ENCODE data around the gene ETV4.

Gene ETV4

DNA sequence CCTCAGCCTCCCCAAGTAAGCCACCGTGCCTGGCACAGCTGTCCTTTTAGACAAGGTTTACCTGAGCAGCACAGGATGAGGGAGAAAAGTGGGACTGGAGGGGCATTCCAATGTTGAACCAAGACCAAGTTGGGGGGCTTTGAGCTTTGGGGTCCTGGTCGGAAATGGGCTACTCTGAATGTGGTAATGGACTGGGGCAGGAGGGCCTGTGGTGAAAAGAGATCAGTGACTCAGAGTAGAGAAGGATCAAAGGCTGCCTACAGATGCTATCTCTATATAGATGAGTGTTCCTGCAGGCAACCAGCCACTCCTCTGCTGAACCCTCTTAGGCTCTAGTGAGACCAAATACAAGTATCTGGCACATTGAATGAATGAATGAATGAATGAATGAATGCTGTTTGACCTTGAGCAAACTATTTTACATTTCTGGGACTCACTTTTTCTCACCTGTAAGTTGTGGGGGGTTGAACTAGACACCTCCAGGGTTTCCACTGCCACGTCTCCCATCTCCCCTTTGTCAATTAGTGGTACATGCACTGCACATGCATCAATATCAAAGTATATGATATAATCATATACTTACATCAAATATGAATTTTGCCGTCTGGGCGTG, 26.3 kb upstream of the ETV4 start:
- no peak for DNase-seq

DNA sequence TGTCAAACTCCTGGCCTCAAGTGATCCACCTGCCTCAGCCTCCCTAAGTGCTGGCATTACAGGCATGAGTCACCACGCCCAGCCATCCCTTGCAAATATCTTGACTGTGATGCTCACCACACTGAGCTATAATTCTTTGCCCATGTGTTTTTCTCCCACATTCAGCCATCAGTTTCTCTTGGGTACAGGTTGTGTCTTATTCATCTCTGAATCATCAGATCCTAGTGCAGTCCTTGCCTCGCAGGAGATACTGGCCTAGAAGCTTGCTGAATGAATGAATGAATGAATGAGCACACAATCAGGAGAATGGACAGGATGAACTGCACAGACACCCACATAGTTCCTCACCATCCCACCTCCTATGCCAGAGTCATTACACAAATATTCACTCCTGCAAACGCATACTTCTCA, 24.4 kb upstream of the ETV4 start:
- DNase-seq = no peak

DNA sequence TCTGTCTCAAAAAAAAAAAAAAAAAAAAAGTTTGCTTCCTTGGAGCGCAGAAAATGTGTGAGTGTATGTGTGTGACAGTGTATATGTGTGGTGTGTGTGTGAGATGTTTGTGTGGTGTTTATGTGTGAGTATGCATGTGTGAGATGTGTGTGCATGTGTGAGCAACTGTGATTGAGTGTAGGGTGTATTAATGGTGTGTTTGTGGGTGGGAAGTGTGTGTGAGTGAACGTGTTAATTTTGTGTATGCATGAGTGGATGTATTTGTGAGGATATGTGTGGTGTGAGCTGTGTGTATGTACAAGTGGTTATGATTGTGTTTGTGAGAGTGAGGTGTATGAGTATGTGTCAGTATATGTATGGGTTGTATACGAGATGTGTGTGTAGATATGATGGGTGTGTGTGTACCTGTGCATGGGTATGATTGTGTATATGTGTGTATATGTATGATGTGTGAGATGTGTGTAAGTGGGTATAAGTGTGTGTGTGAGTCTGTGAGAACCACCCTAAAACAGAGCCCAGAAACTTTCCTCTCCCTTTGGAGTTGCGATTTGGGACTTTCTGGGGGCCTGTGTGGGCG, 22.5 kb upstream of the ETV4 start:
- no peak for DNase-seq

DNA sequence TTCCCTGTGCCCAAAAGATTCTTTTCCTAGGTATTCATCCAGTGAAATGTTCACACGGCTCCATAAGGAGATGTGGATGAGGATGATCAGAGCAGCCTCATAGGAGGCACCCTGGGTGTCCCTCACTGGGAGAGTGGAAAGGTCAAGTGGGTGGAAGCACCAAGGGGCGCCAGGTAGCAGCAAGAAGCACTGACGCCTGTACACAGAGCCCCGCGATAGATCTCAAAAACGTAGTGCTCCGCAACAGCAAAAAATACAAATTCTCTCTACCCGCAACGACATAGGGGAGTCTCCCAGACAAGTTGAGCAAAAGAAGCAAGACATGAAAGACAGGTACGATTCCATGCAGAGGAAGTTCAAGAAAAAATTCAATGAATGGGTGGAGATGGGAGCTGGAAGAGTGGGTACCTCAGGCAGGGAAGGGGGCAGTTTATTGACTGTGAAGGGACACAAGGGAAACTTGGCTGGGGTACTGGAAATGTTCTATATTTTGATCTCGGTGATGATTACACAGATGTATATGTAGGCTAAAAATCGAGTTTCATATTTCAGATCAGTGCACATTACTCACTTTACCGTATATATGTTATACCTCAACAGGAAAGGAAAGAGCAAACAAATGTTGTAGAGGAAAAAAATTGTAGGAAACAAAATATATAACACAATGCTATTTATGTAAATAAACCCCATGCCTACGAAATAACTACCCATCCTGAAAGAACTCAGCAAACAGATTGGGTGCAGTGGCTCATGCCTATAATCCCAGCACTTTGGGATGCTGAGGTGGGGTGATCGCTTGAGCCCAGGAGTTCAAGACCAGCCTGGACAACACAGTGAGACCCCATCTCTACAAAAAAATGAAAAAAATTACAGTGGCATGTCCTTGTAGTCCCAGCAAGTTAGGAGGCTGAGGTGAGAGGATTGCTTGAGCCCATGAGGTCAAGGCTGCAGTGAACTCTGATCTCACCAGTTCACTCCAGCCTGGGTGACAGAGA, 17.8 kb upstream of the ETV4 start:
- no peak for DNase-seq

DNA sequence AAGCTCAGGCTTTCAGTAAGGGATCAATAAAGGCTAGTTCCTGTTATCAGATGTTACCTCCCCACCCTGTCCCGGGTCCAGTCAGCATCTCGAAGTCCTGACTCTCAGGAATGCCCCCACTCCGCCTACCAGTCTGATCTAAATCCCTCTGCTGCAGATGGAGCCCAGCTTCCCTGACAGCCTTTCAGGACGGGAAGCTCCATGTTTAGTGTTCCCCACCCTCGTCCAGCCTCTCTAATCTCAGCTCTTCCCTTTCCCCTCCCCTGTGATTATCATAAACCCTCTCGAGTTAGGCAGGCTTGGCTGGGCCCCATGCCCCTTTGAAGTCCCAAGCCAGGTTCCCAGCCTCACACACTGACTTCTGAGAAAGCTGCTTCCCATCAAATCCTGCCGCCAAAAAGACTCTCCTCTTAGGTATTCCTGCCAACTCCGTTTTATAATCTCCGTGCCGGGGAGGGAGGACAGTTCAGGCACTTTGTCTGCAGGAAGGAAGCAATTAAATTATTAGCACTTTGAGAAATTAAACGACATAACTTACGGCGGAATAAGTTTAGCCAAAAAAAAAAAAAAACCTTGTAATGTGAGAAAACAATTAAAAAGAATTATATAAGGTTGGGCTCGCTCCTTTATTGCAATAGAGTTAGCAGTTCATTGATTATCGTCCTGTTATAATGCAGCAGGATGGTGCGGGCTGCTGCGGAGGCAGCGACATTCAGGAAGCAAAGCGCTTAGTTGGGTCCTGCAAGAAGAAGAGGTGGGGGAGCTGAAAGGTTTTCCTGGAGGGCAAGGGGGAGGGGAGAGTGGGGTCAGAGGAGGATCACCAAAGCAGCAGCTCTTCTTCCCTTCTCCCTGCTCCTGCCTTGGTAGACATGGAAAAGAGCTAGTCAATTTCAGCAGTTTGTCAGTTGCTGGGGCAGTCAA, 16.8 kb upstream of the ETV4 start:
- DNase-seq = no peak

DNA sequence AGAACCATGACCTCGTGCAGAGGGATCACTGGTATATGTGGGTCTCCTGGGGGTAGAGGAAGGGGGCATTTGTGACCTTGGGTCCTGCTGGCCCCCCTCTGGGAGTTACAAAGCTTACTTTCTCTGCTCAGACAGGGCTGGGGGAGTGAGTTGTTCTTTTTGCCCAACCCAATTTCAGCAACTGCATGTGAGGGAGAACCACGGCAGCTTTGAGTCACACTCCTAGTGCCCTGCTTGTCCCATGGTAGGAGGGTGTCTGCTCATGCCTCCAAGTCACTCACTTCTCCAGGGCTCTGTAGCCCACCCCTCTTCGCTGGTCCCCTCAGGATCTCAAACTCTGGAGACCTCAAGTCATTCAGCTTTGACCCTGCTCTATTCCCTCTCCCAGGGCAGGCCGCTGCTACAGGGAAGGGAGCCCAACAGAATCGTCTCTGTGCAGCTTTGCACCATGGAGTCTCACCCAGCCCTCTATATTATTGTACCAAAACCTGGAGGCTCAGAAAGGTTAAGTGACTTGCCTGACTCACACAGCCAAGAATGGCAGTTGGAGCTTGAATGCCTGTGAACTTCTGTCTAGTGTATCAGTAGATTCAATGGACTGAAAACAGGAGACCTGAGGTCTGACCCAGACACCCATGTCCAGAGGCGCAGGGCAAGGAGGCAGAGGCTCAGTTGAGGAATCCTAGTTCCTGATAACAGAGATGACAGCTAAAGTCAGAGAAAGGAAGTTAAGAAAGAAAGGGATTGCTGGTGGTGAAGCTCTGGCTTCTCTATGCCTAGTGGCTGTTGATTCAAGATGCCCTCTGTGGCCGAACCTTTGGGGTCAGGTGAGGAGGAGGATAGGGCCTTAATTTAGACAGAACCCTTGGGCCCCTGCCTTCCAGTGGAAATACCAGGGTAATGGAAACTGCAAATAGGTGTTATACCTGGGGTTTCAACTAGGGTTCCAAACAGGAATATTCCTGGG, 14.6 kb upstream of the ETV4 start:
- DNase-seq = no peak

DNA sequence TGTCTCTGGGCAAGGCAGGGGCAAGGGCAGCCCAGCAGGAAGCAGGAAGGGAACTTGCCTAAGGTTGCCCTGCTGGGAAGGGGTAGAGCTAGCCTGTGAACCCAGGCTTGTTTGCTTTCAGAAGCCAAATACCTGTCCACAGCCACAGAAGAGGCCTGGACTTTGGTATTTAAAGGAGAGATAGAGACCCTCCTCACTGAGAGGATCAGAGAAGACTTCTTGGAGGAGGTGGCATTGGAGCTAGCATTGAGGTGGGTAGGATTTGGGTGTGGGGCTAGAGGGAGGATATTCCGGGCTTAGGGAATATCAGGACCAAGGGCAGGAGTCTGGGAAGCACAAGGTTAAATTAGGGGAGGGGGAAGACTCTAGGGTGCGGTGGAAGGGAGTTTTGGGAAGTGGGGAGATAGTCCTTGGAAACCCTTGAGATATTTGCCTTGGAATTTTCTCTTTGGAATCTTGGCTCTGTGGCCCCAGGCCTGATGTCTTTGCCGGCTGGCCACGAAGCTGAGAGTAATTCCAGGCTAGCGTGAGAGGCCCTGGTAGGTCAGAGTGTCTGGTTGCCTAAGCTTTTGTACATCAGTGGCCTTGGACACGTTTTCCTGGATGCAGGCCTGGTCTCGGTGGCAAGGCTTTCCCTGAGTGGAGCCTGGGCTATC, 13.1 kb upstream of the ETV4 start:
- DNase-seq = no peak

DNA sequence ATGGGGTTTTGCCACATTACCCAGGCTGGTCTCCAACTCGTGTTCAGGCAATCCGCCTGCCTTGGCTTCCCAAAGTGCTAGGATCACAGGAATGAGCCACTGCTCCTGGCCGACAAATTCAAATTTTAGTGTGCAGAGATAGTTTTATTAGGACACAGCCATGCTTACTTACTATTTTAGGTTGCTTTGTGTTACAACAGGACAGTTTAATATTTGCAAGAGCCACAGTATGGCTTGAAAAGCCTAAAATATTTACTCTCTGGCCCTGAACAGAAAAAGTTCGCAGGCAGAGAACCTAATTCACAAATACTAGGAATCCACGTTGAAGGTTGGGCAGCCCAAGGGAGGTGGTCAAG, 12.6 kb upstream of the ETV4 start:
- DNase-seq = no peak

DNA sequence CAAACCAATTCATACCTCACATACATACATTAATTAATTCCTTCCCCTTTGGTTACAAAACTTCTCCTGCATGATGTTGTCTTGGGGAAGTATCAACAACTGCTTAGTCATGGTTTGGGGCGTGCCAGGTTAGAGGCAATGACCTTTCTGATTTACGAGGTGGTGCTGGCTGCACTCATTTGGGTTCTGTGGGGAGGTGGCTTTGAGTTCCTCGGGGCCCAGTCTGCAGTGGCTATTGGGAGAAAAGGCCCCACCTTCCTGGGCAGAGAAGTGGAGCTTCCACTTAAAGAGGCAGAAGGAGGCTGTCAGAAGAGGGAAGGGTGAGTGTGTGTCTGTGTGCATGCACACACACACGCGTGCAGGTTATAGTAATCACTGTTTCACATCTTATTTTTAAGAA, 10.2 kb upstream of the ETV4 start:
- DNase-seq = no peak

DNA sequence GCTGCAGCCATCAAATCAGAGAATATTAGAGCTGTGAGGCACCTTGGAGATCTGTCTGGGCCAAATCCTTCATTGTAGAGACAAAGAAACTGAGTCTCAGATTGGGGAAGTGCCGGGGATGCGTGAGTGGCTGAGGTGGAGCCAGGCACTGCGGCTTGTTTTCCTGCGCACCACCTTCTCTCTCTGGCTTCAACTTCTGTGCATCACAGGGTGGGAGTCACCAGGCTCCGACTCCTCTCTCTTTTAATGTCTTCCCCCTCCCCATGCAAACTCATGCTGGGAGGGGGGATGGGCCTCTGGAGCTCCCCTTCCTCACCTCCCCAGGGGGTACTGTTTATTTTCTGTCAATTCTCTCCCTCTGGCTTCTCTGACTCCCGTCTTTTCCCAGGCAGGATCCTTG, 8.7 kb upstream of the ETV4 start:
- DNase-seq = no peak

DNA sequence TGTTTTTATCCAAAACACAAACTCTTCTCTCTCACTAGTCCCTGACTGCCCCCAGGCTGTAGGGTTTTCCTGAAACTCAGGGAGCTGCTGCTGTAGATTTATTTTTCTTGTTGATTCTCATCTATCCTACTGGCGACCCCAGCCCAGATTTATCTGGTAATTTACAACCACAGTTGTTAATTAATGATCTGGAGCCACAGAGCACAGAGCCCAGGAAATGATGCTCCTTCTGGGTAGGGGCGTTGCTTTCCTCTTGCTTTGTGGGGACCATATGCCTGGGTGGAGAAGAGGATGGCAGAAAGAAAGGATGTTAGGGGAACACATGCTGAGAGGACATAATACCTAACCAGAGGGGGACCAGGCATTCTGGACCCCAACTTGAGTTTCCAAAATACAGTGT, 7.4 kb upstream of the ETV4 start:
- no peak for DNase-seq

DNA sequence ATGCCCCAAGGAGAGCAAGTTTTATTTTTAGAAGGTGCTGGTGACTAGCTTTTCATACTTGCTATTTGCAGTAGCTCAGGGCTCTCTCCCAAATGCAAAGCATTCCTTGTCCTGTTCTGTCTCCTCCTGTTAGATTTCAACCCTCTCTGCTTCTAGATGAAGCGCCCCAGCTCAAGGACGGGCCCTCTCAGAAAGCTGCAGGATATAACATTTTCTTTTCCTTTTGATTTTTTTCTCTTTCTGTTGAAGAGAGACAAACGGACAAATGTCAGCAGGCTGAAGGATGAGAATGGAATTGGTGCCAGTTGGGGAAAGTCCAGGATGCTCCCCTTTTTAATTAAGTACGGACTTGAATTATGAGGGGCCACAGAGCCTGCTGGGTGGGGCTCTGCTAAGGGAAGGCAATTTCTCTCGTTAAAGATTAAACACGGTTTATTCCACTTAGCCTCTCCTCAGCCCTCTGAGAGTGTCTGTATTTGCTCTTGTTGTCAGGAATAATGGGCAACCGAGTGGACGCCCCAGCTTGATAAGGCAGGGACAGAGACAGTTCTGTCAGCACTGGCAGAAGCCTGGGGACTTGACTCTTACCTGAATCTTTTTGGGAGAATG, 6.2 kb upstream of the ETV4 start:
- no peak for DNase-seq

DNA sequence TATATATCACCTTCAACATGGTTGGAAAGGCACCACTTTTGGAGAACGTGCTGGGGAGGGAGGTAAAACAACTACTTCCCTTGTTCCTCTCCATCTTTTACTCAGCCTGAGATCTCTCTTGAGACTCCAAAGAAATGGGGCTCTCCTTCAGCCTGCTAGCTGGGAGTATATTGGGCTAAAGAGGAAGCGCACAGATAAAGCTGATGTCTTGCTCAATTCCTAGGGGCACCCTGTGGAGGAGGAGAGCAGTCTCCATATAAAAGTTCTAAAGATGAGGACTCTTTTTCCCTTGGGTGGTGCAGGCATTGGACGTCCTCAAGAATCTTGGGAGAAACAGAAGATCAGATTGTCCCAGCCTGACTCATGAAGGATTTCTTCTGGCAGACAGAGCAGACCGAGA, 4.6 kb upstream of the ETV4 start:
- DNase-seq = no peak

DNA sequence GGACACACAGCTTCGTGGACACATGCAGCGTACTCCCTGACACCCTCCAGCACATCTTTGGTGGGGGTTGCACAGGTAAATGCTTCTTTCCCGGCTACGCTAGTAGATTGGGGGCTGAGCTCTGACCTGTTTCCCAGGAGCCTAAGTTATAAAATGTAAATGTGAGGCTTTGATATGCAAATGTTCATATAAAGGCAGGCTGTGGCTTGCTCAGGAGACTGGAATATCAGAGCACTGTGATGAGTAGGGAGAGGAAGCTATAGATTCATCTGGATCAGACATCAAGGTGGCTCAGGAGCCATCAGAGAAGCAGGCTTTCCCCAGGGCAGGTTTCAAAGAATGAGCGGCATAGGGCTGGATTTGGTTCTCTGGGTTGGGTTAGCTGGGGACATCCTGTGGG, 3.4 kb upstream of the ETV4 start:
- DNase-seq = no peak

DNA sequence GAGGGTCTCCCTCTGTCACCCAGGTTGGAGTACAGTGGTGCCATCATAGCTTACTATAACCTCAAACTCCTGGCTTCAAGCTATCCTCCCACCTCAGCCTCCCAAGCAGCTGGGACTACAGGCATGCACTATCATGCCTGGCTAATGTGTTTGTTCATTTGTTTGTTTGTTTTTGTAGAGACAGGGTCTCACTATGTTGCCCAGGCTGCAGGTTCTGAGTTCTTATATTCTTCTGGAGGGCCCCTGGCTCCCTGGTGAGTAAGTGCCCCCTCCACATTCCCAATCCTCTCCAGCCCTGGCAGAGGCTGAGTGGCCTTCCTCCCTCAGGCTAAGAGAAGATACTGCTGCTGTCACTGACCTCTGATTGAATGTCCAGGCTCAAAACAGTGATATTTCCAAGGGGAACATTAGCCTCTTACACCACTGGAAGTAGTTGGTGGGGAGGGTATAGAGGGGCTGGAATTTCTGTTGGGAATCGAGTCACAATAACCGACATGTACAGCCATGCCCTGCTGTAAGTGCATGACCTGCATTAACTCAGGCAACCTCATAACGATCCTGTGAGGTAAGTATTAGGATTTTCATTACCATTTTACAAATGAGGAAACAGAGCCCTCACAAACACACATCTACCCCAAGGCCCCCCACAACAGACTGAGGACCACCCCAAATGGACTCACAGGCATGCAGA, 2.7 kb upstream of the ETV4 start:
- DNase-seq = no peak

DNA sequence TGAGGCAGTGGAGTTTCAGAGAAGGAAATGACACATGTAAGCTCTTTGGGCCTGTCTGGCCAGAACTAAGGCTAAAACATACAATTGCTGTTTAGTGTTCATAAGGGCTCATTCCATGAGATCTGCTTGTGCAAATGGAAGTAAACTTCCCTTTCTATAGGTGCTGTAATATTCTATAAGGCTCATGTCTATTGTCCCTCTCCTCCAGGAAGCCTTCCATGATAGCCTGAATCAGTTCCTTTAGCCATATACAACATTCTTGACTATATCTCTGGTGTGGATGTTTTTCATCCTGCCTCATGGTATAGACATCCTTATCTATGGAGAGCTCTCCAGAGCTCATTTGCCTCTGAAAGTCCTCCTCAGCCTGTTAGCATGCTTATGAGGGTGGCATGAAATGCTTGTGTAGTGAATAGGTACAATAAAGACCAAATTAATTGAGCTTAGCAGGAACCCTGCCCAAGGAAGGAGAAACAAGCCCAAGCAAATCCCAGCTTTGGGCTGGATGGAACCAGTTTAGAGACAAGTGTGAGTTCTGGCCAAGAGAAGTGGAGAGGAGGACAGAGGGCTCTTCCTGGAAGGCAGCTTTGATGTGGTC, 1.6 kb upstream of the ETV4 start:
- no peak for DNase-seq

DNA sequence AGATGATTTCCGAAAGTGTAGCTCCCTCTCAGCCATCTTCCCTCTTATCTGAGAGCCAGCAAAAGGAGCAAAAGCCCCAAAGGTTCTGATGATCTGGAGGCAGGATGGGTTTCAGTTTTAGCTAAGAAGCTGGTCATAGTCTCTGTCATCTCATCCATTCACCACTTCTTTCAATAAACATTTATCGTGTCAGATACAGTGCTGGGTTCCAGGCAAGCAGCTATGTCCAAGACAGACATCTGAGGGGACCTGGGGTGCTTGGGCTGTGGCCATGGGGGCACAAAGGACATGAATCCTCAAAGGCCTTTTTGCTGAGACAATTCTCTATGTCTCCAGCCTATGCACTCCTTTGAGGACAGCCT, 1.0 kb upstream of the ETV4 start:
- no peak for DNase-seq

DNA sequence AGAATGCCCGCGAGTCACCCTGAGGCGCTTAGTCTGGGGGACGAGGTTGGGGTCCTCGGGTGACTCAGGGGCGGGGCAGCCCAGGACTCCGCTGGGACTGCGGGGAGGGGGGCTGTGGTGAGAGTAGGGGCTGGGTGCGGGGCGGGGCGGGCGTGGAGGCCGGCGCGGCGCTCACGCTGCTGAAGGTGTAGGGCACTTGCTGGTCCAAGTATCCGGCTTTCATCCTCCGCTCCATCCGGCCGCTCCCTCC, 832 bp downstream of the ETV4 start:
- DNase-seq = no peak

DNA sequence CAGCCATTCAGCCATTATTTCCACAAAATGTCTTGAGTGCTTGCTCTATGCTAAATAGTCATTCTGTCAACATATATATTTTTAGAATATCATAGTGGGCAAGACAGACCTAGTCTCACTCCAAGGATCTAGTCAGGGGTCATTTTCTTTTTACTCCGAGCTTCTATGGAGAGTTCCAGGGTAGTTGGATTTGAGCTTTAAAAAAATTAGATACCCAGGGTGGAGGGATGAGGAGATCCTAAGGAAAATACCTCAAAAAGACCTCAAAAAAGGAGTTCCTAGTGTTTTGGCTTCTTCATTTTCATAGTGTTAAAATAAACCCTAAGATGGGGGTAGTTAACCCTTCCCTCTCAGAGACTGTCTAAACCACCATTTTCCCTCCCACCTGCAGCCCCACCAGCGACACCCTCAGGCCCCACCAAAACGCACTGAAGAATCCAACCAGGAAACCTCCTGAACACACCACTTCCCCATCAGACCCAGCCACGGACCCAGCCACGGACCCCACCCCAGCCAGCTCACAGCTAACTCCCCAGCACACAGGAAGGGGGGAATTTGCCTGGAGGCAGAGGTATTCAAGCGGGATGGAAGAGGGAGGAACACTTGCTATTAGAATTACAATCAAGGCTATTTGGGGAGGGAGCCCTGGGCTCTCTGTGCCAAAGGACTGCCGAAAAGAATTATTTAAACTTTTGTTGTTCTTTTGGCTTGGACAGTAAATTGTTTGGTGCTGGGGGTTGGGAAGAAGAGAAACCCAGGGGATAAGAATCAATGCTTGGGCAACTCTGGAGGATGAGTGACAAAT, 2.2 kb downstream of the ETV4 start:
- DNase-seq = no peak
